Testis (tissue), 3 donors: Measurements from ENCODE around the gene CATSPERD. TPM values are rescaled to one million over a fixed set of nuclear protein-coding genes. Genes with fewer than 3 reads are reported as not detected.
"Not testable (repeated sequence)": the region's sequence is repeated elsewhere in the genome, so short reads cannot be mapped to it uniquely, and the experiment has no call there.

Experiments used
- DNase-seq: peaks from one replicate; pipeline ENCODE4 v3.0.0-alpha.2; 2019
- H3K27ac ChIP-seq, 2 donors: fragments of 200-600 bp; sonication (generic); one replicate each; pipeline ENCODE4 v1.5.1; 2019
- H3K27me3 ChIP-seq: fragments of 200-600 bp; sonication (generic); one replicate; pipeline ENCODE4 v1.5.1; 2019
- H3K36me3 ChIP-seq: fragments of 200-600 bp; sonication (generic); one replicate; pipeline ENCODE4 v1.5.1; 2017; ENCODE audit warnings: low read depth; ENCODE audit errors: missing control alignments
- H3K4me1 ChIP-seq: fragments of 200-600 bp; sonication (generic); one replicate; pipeline ENCODE4 v1.5.1; 2019
- H3K4me3 ChIP-seq, 2 donors: fragments of 200-600 bp; sonication (generic); one replicate each; pipeline ENCODE4 v1.5.1; 2017 to 2019
- H3K9me3 ChIP-seq: fragments of 200-600 bp; sonication (generic); one replicate; pipeline ENCODE4 v1.5.1; 2017
- POLR2A ChIP-seq: fragments of 450-650 bp; IDR thresholded peaks from one replicate; pipeline ENCODE4 v1.6.1; 2017; ENCODE audit warnings: antibody characterized with exemption, mild to moderate bottlenecking, moderate library complexity
- WGBS, 2 donors: methylation state at CpG; one replicate each; pipeline ENCODE4 v1.1.5; 2018; 5-methylcytosine and 5-hydroxymethylcytosine counted together
- intact Hi-C: fragments of 100-400 bp; cut with DNase I; formaldehyde crosslinking; loops from one replicate; pipeline ENCODE4 v1.15.1; 2023; ENCODE audit warnings: low total_unique reads
- polyA plus RNA-seq: library from polyadenylated mRNA; stranded (reverse); fragments of 350-450 nt; fragmentation: Illumina TruSeq; extraction: RNeasy Lipid Tissue Mini Kit (QIAGEN cat#74804); gene quantifications from one replicate; pipeline ENCODE4 v1.2.3, GENCODE V29; 2014; ENCODE audit warnings: low read depth, low replicate concordance; ENCODE audit not compliant: insufficient read depth
- total RNA-seq, 2 donors: library from RNA; depleted of rRNA; stranded (reverse); fragments of >200 nt; gene quantifications; one replicate each; pipeline ENCODE4 v1.2.3, GENCODE V29; 2016
- TF ChIP-seq, protein P1 (sequence below), 3 experiments: fragments of 450-650 bp in 2 of 3; fragments of 200-600 bp in 1 of 3; sonication (generic) in 1 of 3; IDR thresholded peaks; one replicate each; pipeline ENCODE4 v1.5.1; 2016 to 2019; ENCODE audit warnings: antibody characterized with exemption in 3 of 3, mild to moderate bottlenecking in 2 of 3, moderate library complexity in 1 of 3

The CATSPERD gene
- total and polyA plus RNA-seq, 3 donors from 2014 or later = 6.1 to 31.3 (median 9.3) TPM

DNA sequence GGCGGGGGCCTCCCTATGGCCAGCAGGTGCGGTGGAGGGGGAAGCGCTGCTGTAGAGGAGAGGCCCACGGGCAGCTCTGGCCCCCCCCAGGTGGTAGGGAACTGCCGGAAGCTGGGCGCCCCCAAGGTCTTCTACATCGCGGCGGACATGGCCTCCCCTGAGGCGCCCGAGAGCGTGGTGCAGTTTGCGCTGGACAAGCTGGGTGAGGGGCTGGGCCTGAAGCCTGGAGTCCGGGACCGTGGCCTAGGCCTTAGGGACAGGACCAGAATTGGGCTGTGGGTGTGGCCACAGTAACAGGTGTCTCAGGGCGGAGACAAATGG is 34.2 kb upstream of the CATSPERD start:
- Histone ChIP-seq H3K4me3 (peak overlapping the region; percentile 47 to 58), H3K27ac (peak overlapping the region in 1 of 2 donors; percentile 73)
- 29 to 42% methylated on average over 10 to 15 of the region's 16 CpGs for WGBS, 2 donors

DNA sequence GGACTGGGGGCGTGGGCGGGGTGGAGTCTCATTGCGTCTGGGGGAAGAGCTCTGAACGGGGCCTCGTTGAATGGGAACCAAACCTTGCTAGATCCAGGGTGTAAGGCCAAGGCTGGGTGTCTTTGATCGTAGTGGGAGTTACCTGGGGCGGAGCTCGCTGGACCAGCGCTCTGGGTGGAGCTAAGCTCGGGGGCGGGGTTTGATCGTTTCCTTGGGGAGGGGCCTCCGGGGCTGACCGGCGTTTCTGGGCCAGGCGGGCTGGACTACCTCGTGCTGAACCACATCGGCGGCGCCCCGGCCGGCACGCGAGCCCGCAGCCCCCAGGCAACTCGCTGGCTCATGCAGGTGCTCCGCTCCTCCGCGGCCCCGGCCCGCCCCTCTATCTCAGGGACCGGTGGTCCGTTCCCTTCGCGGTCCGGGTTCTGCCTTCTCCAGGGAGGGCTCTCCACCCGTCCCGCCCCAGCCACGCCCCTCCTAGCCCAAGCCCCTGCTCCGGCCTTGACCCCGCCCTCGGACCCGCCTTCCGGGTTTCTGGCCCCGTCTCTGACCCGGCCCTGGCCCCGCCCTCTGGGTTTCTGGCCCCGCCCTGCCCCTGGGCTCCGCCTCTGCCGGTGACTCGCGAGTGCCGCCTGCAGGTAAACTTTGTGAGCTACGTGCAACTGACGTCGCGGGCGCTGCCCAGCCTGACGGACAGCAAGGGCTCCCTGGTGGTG is 33.6 kb upstream of the CATSPERD start:
- intact Hi-C loops = loop anchor here (5.0 kb wide), 1 partner anchor 65 kb away; the partner anchor contains the start of genes SAFB and SAFB2
- Histone ChIP-seq H3K27me3 (no peaks in the 10 kb centered on the region), H3K36me3 (no peaks in the 10 kb centered on the region), H3K4me1 (peaks cover 9% of the 10 kb centered on the region), H3K9me3 (no peaks in the 10 kb centered on the region), H3K4me3 (peak overlapping the region; percentile 47 to 58), H3K27ac (peak overlapping the region in 1 of 2 donors; percentile 73)
- TF ChIP-seq POLR2A = no peak
- TF ChIP-seq, protein P1, sequence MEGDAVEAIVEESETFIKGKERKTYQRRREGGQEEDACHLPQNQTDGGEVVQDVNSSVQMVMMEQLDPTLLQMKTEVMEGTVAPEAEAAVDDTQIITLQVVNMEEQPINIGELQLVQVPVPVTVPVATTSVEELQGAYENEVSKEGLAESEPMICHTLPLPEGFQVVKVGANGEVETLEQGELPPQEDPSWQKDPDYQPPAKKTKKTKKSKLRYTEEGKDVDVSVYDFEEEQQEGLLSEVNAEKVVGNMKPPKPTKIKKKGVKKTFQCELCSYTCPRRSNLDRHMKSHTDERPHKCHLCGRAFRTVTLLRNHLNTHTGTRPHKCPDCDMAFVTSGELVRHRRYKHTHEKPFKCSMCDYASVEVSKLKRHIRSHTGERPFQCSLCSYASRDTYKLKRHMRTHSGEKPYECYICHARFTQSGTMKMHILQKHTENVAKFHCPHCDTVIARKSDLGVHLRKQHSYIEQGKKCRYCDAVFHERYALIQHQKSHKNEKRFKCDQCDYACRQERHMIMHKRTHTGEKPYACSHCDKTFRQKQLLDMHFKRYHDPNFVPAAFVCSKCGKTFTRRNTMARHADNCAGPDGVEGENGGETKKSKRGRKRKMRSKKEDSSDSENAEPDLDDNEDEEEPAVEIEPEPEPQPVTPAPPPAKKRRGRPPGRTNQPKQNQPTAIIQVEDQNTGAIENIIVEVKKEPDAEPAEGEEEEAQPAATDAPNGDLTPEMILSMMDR (IDR thresholded peaks at IDR 0.05) = peak; percentile 68 to 78 (median 73)
- WGBS, 2 donors = 0 to 1% methylated on average over 7 to 57 of the region's 59 CpGs
- peak; percentile 96 for DNase-seq

More for the DNA sequence above, 34.2 kb upstream of the CATSPERD start:
- intact Hi-C loops = loop anchor here (5.0 kb wide), 1 partner anchor 64 kb away; the partner anchor contains the start of genes SAFB and SAFB2
- H3K36me3 ChIP-seq = no peaks in the 10 kb centered on the region
- TF ChIP-seq, protein P1 (IDR thresholded peaks at IDR 0.05) = no peak
- no peak for TF ChIP-seq POLR2A
- no peaks in the 10 kb centered on the region for H3K27me3 ChIP-seq
- H3K9me3 ChIP-seq = no peaks in the 10 kb centered on the region
- no peak for DNase-seq
- peaks cover 8% of the 10 kb centered on the region for H3K4me1 ChIP-seq

DNA sequence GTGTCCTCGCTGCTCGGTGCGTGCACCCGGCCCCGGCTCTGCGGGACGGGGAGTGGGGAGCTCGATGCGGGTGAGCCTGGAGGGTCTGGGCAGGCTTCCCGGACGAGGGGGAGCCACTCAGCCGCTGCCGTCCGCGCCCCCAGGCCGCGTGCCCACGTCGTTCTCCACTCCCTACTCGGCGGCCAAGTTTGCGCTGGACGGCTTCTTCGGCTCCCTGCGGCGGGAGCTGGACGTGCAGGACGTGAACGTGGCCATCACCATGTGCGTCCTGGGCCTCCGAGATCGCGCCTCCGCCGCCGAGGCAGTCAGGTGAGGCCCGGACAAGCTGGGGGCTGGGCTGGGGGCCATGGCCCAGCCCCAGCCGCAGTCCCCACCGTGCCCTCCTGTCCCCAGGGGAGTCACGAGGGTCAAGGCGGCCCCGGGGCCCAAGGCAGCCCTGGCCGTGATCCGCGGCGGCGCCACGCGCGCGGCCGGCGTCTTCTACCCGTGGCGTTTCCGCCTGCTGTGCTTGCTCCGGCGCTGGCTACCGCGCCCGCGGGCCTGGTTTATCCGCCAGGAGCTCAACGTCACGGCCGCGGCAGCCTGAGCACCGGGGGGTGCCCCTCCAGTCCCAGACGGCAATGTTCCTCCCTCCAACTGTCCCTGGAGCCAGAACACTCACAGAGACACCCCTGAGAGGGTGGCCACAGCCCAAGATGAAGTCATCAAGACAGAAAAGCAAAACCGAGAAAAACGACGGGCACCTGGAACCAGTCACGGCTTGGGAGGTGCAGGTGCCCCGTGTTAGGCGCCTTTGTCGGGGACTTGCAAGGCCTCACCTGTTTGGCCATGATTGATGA is 32.9 kb upstream of the CATSPERD start:
- no peak for TF ChIP-seq POLR2A
- TF ChIP-seq, protein P1 (IDR thresholded peaks at IDR 0.05) = peak in 1 of 3 experiments; percentile 8
- DNase-seq = no peak
- Histone ChIP-seq H3K36me3 (no peaks in the 10 kb centered on the region), H3K4me3 (peak overlapping the region; percentile 47 to 58), H3K27ac (peak overlapping the region in 1 of 2 donors; percentile 73), H3K4me1 (peaks cover 14% of the 10 kb centered on the region), H3K9me3 (no peaks in the 10 kb centered on the region), H3K27me3 (no peaks in the 10 kb centered on the region)
- 40 to 81% methylated on average over 8 to 71 of the region's 76 CpGs for WGBS, 2 donors
- intact Hi-C loops = loop anchor here (5.0 kb wide), 1 partner anchor 65 kb away; the partner anchor contains the start of genes SAFB and SAFB2

DNA sequence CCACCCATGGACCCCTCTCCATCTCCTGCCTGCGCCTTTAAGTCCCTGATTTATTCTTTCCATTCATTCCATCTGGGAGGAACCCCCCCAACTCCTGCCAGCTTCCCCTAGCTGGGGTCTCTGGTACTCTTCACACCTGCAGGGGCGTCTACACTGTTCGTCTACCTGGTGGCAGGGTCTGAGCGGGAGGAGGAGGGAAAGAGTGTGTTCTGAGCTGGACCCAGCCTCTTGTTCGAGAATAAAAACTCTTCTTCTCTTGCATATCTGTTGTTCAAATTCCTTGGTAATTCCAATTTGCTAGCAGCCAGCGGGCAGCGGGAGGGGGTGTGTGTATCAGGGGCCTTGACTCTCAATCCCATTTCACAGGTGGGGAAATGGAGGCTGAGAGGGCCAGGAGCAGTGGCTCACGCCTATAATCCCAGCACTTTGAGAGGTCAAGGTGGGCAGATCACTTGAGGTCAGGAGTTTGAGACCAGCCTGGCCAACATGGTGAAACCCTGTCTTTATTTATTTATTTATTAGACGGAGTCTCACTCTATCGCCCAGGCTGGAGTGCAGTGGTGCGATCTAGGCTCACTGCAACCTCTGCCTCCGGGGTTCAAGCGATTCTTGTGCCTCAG is 32.1 kb upstream of the CATSPERD start:
- H3K36me3 ChIP-seq, H3K27ac ChIP-seq, DNase-seq, H3K4me3 ChIP-seq, H3K27me3 ChIP-seq, H3K9me3 ChIP-seq: not testable (repeated sequence)
- intact Hi-C loops = loop anchor here (5.0 kb wide), 1 partner anchor 66 kb away; the partner anchor contains the start of genes SAFB and SAFB2
- 67 to 71% methylated on average over 13 of the region's 13 CpGs for WGBS, 2 donors
- H3K4me1 ChIP-seq = peaks cover 14% of the 10 kb centered on the region
